Activated naive CD8-positive, alpha-beta T cell treated with anti-CD3 and anti-CD28 coated beads, Interleukin-2, amount 10 ng/mL, durations not matched to agents 7 days and 5 days (primary cell): ENCODE measurements around the gene TSPAN18. TPM values are rescaled to one million over a fixed set of nuclear protein-coding genes. Genes with fewer than 3 reads are reported as not detected.

Experiments
- ATAC-seq: fragments of 150-1000 bp; cut with Tn5 transposase; one replicate; pipeline ENCODE4 v1.10.0; 2021; ENCODE audit warnings: low read depth, moderate library complexity
- POLR2A ChIA-PET: fragments of 350-600 bp; sonication (Branson Sonifier 250); formaldehyde crosslinking; loops from one replicate; lab custom pipeline; 2021; ENCODE audit warnings: antibody characterized with exemption; lab: Charles Lee
- DNase-seq: peaks from one replicate; pipeline ENCODE4 v3.0.0; 2021
- H3K27ac Mint-ChIP-seq: one replicate; pipeline ENCODE4 v1.8.0; 2022; ENCODE audit warnings: mild to moderate bottlenecking, mixed read lengths
- H3K27me3 Mint-ChIP-seq: one replicate; pipeline ENCODE4 v1.8.0; 2022; ENCODE audit warnings: mild to moderate bottlenecking, moderate library complexity, mixed read lengths
- H3K36me3 Mint-ChIP-seq: one replicate; pipeline ENCODE4 v1.8.0; 2021; ENCODE audit warnings: mild to moderate bottlenecking, mixed read lengths
- H3K4me1 Mint-ChIP-seq: one replicate; pipeline ENCODE4 v1.8.0; 2021; ENCODE audit warnings: mixed read lengths
- H3K4me3 Mint-ChIP-seq: one replicate; pipeline ENCODE4 v1.8.0; 2022; ENCODE audit warnings: mild to moderate bottlenecking, moderate library complexity, mixed read lengths
- H3K9me3 Mint-ChIP-seq: one replicate; pipeline ENCODE4 v1.8.0; 2021; ENCODE audit warnings: mixed read lengths
- total RNA-seq, 2 experiments: library from RNA; stranded (reverse); gene quantifications; one replicate each; pipeline ENCODE4 v1.2.3, GENCODE V29; 2021

TSPAN18 gene
- total RNA-seq, 2 experiments from 2014 or later, result 4.9 to 5.2 TPM

DNA sequence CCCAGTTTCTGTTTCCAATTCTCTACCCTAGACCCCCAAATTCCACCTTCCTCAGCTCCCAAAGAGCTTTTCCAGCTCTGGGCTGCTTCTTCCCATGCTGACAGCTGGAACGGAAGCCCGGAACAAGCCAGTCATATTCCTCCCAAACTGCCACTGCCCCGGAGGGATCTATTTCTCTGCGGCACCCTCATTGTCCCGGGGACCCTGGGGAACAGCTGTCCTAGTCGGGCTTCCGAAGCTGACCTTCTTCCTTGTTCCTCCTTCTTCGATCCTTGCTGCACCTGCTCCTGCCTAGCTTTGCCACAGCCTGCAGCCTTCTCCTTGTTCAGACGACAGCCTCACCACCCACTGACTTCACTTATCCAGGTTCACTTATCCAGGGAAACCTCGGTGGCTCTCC is 105.7 kb downstream of the TSPAN18 start:
- no peak for DNase-seq
- no peak for ATAC-seq
- H3K4me3 Mint-ChIP-seq, result no peak overlapping the region

DNA sequence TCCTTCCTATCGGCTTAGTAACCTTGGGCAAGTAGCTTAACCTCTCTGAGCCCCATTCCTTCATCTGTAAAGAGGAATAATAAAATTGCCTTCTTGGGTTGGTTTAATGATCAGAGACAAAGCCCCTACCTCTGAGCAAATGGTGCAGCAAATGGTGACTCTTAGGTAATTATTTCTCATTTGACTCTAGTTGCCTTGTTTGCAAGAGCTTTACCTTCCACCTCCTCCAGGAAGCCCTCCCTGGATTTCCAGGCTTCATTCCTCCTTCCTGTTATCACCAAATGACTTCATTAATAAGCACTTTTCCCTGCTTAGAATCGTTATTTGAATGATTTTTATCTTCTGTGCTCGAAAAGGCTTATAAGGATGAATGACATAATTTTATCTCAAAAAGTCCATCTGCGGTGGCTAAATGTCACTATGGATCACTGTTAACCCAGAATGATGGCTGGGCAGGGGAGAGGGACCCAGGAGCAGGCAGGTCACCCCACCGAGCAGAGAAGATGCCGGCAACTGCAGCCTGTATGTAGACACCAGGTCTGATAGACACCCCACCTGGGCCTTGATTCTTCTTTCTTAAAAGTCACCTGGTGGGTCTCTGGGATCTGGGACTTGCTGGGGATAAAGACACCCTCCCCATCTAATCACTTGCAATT is 106.6 kb downstream of the TSPAN18 start:
- DNase-seq (no peak), ATAC-seq (no peak)
- POLR2A ChIA-PET, result no interaction called here
- no peak overlapping the region for H3K27ac Mint-ChIP-seq
- H3K4me1 Mint-ChIP-seq, result peaks cover 3% of the 10 kb centered on the region
- H3K4me3 Mint-ChIP-seq, result no peak overlapping the region
- peaks cover 21% of the 10 kb centered on the region for H3K27me3 Mint-ChIP-seq
- H3K36me3 Mint-ChIP-seq, result no peaks in the 10 kb centered on the region
- no peaks in the 10 kb centered on the region for H3K9me3 Mint-ChIP-seq

More for the DNA sequence above, 105.7 kb downstream of the TSPAN18 start:
- Mint-ChIP-seq H3K27ac (no peak overlapping the region), H3K9me3 (no peaks in the 10 kb centered on the region), H3K4me1 (peaks cover 3% of the 10 kb centered on the region), H3K27me3 (peaks cover 18% of the 10 kb centered on the region), H3K36me3 (no peaks in the 10 kb centered on the region)
- POLR2A ChIA-PET, result no interaction called here

DNA sequence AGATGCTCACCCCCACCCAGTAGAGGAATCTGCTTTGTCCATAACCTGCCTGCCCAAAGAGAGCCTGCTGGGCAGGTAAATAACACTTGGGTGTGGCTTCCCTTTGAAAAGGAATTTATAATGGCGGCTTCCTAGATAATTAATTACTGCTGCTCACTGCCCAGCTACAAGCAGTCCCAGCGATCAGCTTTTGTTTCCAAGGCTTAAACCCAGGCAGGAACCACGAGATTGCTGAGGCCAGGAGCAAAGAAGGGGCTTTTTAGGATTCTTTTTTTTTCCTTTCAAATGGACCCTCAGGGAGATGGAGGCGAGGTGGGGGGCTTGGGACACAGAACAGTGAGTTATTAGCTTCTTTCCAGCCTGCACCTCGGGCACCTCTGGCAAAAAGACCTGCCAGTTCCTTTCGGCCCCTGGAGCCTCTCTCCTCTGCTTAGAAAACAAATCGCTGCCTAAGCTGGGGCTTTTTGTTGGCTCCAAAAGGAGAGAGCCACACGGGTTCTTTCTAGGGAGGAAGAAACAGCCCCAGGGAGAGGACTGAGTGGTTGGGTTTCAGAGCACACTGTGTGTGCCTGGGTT is 107.2 kb downstream of the TSPAN18 start:
- ATAC-seq, result no peak
- DNase-seq, result no peak
- Mint-ChIP-seq H3K9me3 (no peaks in the 10 kb centered on the region), H3K4me3 (no peak overlapping the region), H3K27ac (no peak overlapping the region), H3K36me3 (no peaks in the 10 kb centered on the region), H3K27me3 (peaks cover 20% of the 10 kb centered on the region), H3K4me1 (peaks cover 3% of the 10 kb centered on the region)
- POLR2A ChIA-PET, result no interaction called here

DNA sequence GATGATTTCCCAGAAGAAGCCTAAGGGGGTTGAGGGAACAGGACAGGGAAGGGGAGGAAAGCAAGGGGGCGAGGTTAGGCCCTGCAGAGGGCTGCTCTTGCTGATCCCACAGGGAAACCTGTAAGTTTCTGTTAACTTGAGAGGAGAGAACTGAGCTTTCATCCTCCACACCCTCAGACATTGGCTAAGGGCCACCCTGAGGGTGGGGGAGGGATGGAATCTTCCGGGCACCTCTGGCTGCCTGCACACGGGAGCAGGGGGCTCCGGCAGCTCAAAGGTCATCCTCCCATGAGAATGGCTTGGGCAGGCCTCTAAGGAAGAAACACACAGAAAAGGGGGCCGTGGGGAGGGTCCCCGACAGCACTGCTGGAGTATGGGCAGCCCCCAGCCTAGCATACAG is 108.1 kb downstream of the TSPAN18 start:
- ATAC-seq (no peak), DNase-seq (no peak)
- H3K36me3 Mint-ChIP-seq, result peaks cover 2% of the 10 kb centered on the region
- peaks cover 22% of the 10 kb centered on the region for H3K27me3 Mint-ChIP-seq
- H3K9me3 Mint-ChIP-seq, result peaks cover 3% of the 10 kb centered on the region
- H3K27ac Mint-ChIP-seq, result no peak overlapping the region
- H3K4me1 Mint-ChIP-seq, result peaks cover 2% of the 10 kb centered on the region
- POLR2A ChIA-PET, result no interaction called here
- H3K4me3 Mint-ChIP-seq, result no peak overlapping the region

DNA sequence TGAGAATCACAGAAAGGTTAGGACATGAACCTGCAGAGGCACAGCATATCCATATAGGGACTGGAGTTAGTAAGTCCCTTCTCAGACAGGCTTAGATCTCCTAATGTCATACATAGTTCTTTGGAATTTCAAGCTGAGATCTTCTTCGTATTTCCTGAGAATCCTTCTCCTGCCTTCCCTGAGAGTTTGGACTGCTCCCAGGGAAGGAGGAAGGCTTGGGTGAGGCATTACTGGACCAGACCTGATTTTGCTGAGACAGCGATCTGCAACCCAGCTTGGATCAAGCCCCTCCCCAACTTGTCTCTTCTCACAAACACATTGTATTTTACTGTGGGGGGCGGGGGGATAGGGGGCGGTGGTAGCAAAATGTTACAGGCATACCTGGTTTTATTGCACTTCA is 108.5 kb downstream of the TSPAN18 start:
- ATAC-seq, result no peak
- POLR2A ChIA-PET, result interaction anchor here (0.5 kb wide), 1 partner anchor 24 kb away, joined by 4 read pairs; no protein-coding TSS in a partner anchor
- peaks cover 3% of the 10 kb centered on the region for H3K9me3 Mint-ChIP-seq
- DNase-seq, result no peak
- H3K27me3 Mint-ChIP-seq, result peaks cover 18% of the 10 kb centered on the region
- no peaks in the 10 kb centered on the region for H3K4me1 Mint-ChIP-seq
- H3K4me3 Mint-ChIP-seq, result no peak overlapping the region
- no peak overlapping the region for H3K27ac Mint-ChIP-seq
- H3K36me3 Mint-ChIP-seq, result peaks cover 2% of the 10 kb centered on the region

DNA sequence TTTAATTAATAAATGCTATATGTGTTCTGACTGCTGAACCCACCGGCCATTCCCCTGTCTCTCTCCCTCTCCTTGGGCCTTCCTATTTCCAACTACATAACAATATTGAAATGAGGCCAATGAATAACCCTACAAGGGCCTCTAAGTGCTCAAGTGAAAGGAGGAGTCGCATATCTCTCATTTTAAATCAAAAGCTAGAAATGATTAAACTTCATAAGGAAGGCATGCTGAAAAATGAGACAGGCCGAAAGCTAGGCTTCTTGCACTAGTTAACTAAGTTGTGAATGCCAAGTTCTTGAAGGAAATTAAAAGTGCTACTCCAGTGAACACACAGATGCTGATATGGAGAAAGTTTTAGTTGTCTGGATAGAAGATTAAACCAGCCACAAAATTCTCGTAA is 109.2 kb downstream of the TSPAN18 start:
- POLR2A ChIA-PET, result no interaction called here
- Mint-ChIP-seq H3K9me3 (peaks cover 3% of the 10 kb centered on the region), H3K4me3 (no peak overlapping the region), H3K36me3 (peaks cover 2% of the 10 kb centered on the region), H3K4me1 (no peaks in the 10 kb centered on the region), H3K27me3 (peaks cover 18% of the 10 kb centered on the region), H3K27ac (no peak overlapping the region)
- no peak for ATAC-seq
- no peak for DNase-seq

DNA sequence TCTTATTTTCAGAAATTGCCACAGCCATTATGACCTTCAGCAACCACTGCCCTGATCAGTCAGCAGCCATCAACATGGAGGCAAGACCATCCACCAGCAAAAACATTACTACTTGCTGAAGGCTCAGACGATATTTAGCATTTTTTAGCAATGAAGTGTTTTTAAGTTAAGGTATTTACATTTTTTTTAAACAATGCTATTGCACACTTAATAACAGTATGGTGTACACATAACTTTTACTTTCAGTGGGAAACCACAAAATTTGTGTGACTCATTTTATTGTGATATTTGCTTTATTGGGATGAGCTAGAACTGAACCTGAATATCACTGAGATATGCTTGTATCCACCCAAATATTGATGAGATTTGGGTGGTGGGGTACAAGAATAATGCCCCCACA is 110.9 kb downstream of the TSPAN18 start:
- ATAC-seq, result no peak
- no peak for DNase-seq
- peaks cover 5% of the 10 kb centered on the region for H3K9me3 Mint-ChIP-seq
- H3K36me3 Mint-ChIP-seq, result peaks cover 2% of the 10 kb centered on the region
- H3K4me3 Mint-ChIP-seq, result no peak overlapping the region
- H3K27ac Mint-ChIP-seq, result no peak overlapping the region
- H3K27me3 Mint-ChIP-seq, result peaks cover 19% of the 10 kb centered on the region
- POLR2A ChIA-PET, result no interaction called here
- H3K4me1 Mint-ChIP-seq, result no peaks in the 10 kb centered on the region

DNA sequence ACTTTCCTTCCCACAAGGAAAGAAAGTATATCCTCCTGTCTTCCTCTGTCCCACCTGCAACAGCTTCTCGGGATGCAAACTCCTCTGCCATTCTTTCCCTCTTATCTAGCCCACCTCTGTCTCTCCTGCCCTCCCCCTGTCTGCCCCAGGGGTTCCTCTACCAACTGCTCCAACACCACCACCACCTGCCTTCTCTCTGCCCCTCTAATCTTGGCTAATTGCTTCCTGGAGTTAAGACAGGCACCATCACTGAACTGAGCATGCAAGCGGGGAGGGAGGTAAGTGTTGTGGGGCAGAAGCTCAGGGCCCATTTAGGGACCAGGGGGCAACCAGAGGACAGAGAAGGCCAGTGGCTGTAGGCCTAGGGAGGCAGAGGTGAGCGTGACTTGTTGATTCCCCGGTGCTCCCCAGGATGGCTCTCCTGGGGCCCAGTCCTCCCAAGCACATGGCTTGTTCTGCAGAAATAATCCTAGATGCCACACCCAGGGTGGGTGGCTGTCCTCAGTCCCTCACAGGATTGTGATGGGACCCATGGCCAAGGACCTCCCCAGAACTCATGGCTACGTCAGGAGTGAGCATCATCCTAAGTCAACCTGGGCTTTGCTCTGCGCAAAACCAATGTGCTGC is 112.8 kb downstream of the TSPAN18 start:
- peaks cover 12% of the 10 kb centered on the region for H3K9me3 Mint-ChIP-seq
- ATAC-seq (no peak), DNase-seq (no peak)
- peaks cover 19% of the 10 kb centered on the region for H3K27me3 Mint-ChIP-seq
- H3K4me1 Mint-ChIP-seq, result no peaks in the 10 kb centered on the region
- peaks cover 2% of the 10 kb centered on the region for H3K36me3 Mint-ChIP-seq
- H3K4me3 Mint-ChIP-seq, result no peak overlapping the region
- H3K27ac Mint-ChIP-seq, result no peak overlapping the region
- POLR2A ChIA-PET, result no interaction called here

DNA sequence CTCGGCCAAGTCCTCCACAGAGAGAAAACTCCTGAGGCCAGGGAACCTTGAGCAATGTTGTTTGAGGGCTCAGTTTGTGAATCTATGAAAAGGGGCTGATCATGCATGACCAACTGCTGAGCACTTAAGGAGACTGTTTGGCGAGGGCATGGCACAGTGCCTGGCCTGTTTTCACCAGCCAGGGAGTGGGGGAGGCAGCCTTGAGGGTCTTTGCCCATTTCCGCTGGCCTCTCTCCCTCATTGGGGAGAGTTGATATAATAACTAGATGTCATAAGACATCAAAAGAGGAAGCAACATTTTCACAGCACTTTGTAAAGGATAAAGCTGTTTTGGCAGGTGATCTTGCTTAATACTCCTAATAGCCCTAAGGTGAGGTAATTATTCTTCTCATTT is 113.3 kb downstream of the TSPAN18 start:
- Mint-ChIP-seq H3K9me3 (peaks cover 16% of the 10 kb centered on the region), H3K4me1 (no peaks in the 10 kb centered on the region), H3K27me3 (peaks cover 21% of the 10 kb centered on the region), H3K4me3 (no peak overlapping the region), H3K27ac (no peak overlapping the region), H3K36me3 (peaks cover 2% of the 10 kb centered on the region)
- DNase-seq, result no peak
- POLR2A ChIA-PET, result no interaction called here
- no peak for ATAC-seq

DNA sequence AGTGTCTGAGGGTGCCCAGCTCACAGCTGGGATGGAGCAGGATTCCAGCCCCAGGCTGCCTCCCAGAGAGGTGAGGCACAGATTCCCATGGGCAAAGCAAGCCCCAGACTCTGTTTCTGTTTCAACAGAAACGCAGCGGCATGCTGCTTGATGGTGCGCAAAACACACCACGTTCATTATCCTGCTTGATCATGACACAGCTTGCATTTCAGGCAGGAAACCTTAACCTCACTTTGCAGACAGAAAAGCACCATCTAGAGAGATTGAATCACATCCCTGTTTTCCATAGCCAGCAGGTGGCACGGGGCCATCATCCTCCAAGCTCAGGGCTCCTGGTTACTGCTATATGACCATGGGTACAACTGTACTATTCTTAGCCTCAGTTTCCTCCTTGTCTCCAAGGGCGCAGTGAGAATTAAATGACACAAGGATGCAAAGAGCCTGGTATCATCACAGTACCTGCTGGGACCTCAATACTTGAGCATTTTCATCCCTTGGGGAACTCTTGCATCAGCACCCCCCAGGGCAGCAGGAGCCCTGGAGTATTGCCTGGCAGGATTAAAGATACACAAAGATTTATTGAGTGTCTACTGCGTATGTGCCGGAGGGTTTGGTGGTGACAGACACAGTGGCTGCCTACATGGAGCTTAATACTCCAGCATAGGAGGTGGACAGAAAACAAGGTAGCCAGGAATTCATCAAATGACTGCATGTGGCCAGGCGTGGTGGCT is 113.9 kb downstream of the TSPAN18 start:
- Mint-ChIP-seq H3K4me3 (no peak overlapping the region), H3K9me3 (peaks cover 16% of the 10 kb centered on the region), H3K27ac (no peak overlapping the region), H3K36me3 (peaks cover 2% of the 10 kb centered on the region), H3K4me1 (no peaks in the 10 kb centered on the region), H3K27me3 (peaks cover 20% of the 10 kb centered on the region)
- POLR2A ChIA-PET, result no interaction called here
- DNase-seq, result no peak
- ATAC-seq, result no peak

DNA sequence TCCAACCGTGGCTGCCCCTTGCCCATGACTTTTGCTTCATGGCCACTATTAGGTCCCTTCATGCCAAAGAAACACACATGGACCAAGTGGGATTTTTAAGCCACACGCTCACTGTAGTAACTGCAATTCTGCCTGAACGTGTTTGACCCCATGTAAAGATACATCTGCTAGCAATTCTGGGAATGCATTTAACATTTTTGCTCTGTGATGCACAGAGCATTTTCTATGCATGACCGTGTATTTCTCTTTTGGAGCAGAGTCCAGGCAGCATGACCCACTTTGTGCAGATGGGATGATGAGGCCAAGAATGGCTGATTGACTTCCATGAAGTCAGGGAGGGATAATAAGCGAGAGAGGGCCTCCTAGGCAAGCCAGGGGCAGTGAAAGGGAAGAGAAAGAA is 115.5 kb downstream of the TSPAN18 start:
- peaks cover 20% of the 10 kb centered on the region for H3K9me3 Mint-ChIP-seq
- H3K36me3 Mint-ChIP-seq, result peaks cover 2% of the 10 kb centered on the region
- H3K27ac Mint-ChIP-seq, result no peak overlapping the region
- ATAC-seq (no peak), DNase-seq (no peak)
- POLR2A ChIA-PET, result no interaction called here
- no peaks in the 10 kb centered on the region for H3K4me1 Mint-ChIP-seq
- H3K27me3 Mint-ChIP-seq, result peaks cover 22% of the 10 kb centered on the region
- no peak overlapping the region for H3K4me3 Mint-ChIP-seq

DNA sequence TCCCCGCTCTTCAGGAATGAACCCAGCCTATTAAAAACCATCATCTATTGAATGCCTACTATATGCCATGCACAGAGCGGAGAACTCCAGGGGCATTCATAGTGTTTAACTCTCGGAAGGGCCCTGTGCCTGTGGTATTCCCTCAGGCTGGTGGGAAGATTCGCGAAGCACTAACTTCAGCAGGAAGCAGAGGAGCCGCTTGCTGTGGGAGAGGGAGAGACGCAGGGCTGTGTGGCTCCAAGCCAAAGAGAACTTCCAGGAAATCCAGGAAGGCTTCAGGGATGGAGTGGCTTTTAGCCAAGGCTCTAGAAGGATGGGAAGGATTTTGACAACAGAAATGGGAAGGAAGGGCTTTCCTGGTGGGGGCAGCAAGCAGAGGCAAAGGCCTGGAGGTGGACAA is 120.1 kb downstream of the TSPAN18 start:
- peaks cover 17% of the 10 kb centered on the region for H3K27me3 Mint-ChIP-seq
- no peak overlapping the region for H3K4me3 Mint-ChIP-seq
- peaks cover 20% of the 10 kb centered on the region for H3K9me3 Mint-ChIP-seq
- H3K36me3 Mint-ChIP-seq, result peaks cover 1% of the 10 kb centered on the region
- DNase-seq (no peak), ATAC-seq (no peak)
- no peaks in the 10 kb centered on the region for H3K4me1 Mint-ChIP-seq
- H3K27ac Mint-ChIP-seq, result no peak overlapping the region
- POLR2A ChIA-PET, result no interaction called here

DNA sequence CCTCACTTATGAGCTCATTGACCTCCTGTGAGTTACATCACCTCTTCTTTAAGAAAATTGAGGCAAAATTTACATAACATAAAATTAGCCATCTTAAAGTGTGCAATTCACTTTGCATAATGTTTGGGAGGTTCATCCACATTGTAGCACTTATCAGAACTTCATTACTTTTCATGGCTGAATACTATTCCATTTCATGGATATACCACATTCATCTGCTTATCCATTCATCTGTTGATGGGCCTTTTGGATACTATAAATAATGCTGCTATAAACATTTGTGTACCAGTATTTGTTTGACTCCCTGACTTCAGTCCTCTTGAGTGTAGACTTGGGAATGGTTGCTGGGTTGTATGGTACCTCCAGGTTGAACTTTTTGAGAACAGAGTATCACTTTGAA is 120.6 kb downstream of the TSPAN18 start:
- Mint-ChIP-seq H3K4me3 (no peak overlapping the region), H3K4me1 (no peaks in the 10 kb centered on the region), H3K36me3 (peaks cover 1% of the 10 kb centered on the region), H3K27ac (no peak overlapping the region), H3K9me3 (peaks cover 19% of the 10 kb centered on the region), H3K27me3 (peaks cover 17% of the 10 kb centered on the region)
- ATAC-seq (no peak), DNase-seq (no peak)
- POLR2A ChIA-PET, result no interaction called here
